ENCODE measurements around the gene ARHGAP26.

Gene ARHGAP26

DNA sequence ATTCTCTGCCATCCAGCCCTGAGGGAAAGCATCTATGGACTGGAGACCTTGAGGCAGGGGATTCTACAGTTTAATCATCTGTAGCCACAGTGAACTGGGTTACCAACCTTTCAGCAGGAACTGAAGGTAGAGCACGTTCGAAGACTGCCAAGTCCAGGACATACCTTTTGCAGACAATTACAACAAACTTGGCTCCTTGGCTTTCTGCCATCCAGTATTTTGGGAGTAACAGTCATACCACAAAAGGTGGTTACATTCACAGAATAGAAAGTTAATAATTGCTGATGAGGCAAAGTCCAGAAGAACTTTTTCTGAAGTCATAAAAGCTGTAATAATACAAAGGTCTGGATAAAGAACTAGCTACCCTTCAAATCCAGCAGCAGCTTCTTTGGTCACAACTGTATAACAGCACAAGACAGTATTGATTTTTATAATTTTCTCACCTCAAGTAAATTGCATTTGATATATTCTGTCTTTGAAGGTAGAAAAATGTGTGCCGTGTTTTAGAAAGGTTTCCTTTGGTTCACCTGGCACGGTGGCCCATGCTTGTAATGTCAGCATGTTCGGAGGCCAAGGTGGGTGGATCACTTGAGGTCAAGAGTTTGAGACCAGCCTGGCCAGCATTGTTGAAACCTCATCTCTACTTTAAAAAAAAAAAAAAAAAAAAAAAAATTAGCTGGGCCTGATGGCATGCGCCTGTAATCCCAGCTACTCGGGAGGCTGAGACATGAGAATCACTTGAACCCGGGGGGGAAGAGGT lies 396.7 kb downstream of the ARHGAP26 start:
- peak; percentile 41 for DNase-seq (ENCODE audit: low spot score)

DNA sequence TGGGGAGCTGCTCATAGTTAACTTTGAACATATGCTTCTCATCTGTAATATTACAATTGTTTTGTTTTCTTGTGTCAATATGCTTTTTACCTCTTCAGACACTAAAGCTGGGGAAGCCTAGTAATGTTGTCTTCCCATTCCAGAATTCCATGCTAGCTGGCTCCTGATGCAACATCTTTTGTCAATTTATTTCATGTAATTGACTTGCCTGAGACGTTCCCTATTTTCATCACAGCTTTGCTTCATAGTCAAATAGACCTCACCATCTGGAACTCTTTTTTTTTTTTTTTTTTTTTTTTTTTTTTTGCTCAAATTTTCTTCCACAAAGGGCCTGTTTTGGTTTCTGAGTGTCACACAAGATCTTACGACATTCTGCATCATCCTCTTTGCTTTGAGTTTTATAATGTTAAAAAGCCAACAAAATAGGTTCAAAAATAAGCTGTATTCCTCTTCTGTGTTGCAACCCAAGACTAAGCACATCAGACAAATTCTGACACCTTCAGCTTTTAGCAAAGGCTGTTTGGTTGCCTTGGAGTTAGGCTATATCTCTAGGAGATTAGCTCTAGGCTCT lies 398.1 kb downstream of the ARHGAP26 start:
- no peak for DNase-seq (ENCODE audit: low spot score)

DNA sequence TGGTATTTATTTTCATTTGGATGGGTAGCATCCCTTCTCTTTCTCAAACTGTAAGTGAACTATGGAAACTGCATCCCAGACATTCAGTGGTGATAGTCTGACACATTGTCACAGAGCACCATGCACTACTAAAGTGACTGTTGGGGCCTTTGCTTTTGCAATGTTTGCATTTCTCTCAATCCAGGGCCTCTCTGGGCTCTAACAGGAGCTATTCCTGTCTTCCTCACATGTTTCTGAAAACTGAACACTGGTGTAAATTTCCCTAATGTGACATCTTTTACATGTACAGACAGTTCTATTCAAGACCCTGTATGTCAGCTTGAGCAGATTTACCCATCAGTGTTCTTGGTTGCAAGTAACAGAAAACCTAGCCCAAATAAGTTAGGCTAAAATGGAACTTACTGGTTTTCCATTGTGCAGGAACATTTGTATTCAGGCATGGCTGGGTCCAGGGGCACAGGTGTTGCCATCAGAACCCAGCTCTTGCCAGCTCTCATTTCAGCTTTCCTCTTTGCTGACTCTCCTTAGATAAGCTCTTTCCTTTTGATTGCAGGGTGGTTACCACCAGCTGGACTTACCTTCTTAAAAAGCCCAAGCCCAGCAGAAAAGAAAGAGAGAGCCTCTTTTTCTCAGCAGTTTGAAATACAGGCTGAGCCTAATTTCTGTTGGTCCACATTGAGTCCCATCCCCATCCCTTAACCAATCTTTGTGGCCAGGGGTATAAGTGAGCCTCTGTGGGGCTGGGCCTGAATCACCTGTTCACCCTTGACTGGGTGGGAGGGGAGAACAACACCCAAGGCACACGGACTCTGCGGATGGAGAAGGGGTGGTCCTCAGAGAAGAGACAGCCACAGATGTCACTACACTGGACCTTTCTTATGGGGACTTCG lies 399.0 kb downstream of the ARHGAP26 start:
- no peak for DNase-seq (ENCODE audit: low spot score)

DNA sequence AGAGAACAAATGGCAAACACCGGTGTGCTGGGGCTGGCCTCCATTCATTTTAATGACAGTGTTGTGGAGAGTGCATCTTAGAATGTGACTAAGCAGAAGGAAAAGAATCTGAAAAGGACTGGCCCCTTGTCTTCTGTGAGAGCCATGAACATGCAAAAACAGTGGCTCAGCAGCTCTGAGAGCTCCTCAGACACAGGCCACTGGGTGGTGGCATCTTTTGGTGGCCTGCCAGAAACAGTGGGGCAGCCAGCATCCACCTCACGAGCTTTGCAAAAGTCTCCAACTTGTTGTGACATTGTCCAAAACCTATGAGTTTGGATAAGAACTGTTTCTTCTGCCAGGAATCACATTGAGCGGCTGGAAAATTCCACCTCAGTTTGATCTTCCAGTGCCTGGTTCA lies 399.9 kb downstream of the ARHGAP26 start:
- no peak for DNase-seq (ENCODE audit: low spot score)

DNA sequence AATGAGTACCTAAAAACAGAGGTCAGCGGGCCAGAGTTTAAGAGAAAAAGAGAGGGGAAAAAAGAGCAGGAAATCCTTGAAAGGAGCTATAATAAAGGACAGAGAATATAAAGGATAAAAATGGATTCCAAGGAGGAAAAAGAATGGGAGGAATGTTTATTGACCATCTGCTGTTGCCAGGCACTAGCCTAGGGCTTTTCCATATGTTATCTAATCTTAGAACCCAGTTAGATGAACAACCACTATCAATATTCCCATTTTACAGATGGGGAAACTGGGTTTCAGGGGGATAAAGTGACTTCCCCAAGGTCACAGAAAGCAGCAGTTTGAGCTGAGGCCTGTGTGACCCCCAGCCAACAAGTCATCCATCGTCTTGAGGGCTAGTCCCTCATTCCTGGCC lies 400.8 kb downstream of the ARHGAP26 start:
- DNase-seq (ENCODE audit: low spot score), result no peak

DNA sequence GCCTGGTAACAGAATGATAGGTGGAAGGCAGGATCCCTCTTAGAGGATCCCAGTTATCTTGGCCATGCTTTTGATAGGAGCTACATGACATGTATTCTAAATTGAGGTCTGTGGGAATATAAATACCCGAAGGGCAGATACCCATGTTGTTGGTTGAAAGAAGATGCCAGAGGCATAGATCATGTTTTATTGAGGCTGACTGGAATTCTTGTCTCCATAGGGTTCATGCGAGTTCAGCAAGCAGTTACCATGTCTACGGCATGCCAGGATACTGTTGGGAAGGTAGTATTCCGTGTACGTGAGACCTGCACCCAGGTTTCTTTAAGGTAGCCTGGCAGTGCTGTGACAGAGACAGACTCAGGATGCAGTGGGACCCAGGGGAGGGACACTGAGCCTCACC lies 402.6 kb downstream of the ARHGAP26 start:
- DNase-seq (ENCODE audit: low spot score), result no peak

DNA sequence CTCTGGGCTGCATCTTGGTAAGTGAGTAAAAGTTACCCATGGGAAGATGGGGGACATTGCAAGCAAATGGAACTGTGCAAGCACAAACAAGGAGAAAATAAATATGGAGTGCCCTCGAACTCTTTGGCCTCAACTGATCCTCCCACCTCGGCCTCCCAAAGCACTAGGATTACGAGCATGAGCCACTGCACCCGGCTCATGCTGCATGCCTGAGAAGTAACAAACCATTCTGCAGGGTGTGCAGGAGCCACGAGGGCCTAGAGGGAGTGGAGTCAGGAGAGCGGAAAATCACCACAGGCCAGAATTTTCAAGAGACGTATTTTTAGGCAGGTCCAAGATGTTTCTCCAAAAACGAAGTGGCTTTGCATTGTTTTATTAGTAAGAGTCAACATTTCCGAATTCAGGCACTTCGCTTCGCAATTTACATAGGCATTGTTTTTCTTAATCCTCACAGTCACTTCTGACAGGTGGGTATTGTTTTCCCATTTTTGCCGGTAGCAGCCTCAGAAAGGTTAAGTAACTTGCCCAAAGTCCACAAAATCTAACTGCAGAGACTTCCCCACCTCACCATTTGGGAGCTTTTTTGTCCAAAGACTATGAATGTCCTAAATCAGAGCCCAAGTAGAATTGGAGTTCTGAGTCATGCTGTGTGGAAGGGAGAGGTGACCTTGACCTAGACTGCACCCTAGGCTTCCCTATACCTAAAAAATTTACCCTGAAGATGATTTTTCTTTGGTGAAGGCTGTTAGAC lies 403.1 kb downstream of the ARHGAP26 start:
- no peak for DNase-seq (ENCODE audit: low spot score)

DNA sequence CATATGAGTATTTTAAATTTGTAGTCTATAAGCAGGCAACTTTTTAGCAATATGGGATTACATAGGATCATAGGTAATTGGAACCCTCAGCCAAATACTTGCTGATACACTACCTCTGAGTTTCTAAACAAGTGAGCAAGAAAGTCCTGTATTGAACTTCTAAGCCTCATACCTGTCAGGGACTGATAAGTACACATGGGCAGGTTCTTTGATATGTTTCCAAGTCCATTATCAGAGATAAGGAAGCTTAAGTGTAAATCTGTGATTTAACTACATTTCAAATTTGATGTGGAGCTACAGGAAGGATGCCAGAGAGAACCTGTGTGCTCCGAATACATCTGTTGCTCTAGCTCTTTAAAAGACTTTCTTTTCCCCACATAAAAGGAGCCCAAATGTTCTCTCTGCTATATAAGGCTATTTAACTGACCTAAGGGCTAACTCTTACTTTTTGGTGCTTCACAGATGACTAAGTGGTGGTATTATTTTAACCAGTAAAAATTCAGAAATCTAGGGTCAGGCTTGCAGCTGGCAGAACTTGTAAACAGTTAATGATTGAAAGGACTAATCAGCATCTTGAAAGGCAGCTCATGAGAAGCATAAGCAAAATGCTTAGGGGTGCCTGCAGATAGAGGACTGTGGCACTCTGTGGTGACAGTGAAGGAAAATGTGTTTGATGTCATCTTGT lies 404.7 kb downstream of the ARHGAP26 start:
- no peak for DNase-seq (ENCODE audit: low spot score)

DNA sequence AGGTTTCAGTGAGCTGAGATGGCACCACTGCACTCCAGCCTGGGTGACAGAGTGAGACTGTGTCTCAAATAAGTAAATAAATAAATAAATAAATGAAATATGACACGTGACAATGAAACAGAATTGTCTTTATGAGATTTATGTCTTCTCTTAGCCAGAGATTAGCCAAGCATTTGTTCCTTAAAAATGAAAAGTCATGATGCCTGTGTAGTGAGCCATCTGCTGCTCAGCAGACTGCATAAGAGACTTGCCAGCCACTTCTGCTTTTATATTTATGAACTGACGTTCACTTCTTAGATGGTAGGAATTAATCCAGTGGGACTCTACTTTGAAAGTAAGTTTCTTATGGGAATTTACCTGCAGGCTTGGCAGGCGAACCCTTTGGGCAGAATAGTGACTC lies 405.9 kb downstream of the ARHGAP26 start:
- no peak for DNase-seq (ENCODE audit: low spot score)

DNA sequence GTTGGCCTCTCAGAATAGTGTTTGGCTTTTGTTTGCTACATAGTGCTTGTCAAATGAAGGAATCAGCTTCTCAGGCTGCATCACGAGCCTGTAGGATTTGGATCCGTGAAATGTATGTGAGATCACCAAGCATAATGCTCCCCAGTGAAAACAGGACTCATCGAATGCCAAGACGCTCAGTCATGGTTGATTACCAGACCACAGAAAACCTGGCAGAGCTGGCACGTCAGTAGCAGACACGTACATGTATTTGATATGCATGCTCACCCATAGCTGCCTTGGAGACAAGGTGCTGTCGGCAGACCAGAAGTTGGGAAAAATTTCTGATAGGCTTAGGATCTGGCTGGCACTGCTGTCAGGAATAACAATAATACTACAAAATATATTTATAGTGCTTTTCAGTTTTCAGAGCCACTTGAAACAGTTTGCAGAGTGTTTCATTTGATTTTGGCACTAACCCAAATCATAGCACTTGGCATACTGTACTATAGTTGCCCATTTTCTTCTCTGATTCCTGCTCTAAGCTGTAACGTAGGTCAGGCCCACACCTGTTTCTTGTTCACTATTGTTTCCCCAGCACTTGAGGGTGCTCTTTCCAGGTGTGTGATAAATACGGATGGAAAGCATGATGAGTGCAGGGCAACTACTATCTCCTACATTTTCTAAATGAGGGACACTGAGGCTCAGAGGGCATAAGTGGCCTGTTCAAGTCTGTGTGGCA lies 407.2 kb downstream of the ARHGAP26 start:
- no peak for DNase-seq (ENCODE audit: low spot score)

DNA sequence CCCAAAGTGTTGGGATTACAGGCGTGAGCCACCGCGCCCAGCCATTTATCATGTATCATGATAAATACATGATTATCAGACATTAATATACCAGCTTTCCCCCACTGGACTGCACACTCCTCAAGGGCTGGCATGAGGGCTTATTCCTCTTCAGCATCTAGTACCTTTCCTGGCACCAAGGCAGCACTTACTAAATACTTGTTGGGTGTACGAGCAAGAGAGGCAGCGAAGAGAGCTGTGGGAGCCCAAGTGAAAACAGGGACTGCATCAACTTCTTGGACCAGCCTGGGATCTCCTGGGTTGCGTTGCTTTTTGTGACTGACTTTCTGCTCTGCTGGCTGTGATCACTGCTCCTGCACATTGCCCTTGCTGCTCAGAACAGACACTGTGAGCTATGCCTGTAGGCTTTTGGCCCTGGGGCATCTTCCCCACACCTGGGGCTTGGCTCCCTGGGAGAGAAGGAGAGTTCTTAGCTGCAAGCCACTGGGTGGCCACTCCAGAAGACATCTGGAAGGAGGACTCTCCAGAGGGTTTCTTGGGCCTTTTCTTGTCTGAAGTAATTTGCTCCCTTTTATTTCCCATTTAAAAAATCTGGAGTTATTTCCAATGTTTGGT lies 409.1 kb downstream of the ARHGAP26 start:
- DNase-seq (ENCODE audit: low spot score), result no peak

DNA sequence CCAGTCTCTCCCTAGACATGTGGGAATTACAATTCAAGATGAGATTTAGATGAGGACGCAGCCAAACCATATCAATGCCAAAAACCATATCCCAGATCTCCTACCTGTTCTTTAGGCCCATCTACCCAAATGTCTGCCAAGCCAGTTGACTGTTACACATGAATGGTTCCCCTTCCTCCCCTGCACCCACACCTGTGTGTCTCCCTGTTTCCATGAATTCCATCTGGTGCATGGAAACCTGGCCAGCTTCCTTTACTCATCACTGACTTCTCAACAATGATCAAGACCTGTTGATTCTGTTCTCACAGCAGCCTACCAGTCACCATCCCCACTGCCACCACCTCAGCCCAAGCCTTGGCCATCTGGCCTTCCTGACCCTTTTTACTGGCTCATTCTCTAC lies 410.6 kb downstream of the ARHGAP26 start:
- DNase-seq (ENCODE audit: low spot score), result no peak

DNA sequence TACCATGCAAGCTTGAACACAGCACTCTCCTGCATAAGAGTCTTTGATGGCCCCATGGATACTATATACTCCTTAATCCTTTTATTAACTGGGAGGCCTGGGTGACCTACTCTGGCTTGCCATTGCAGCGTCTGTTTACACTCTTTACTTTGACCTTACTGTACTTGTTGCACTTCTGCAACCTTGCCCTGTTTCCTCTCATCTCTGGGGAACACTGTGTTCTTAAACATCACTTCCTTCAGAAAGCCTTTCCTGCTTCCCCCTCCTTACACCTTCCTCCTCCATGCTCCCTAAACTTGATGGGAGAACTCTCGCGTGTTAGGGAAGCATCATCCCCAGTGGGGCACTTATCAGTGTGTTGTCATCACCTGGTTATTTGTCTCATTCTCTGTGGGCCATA lies 411.0 kb downstream of the ARHGAP26 start:
- no peak for DNase-seq (ENCODE audit: low spot score)

DNA sequence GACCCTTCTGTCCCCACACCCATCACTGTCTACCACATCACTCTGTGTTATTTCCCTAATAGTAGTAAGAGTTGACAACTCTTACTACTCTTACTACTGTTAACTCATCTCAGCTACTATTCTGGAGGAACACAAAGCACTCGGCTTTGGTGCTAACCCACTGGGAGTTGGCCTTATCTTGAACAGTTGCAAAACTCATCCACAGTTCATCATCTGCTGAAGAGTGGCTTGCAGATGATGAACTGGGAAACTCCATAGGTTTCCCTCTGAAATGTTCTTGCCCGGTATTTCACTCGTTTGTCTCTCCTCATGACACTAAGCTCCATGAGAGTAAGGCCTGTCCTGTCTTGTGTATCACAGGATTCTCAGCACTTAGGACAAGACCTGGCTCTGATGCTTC lies 411.9 kb downstream of the ARHGAP26 start:
- no peak for DNase-seq (ENCODE audit: low spot score)

DNA sequence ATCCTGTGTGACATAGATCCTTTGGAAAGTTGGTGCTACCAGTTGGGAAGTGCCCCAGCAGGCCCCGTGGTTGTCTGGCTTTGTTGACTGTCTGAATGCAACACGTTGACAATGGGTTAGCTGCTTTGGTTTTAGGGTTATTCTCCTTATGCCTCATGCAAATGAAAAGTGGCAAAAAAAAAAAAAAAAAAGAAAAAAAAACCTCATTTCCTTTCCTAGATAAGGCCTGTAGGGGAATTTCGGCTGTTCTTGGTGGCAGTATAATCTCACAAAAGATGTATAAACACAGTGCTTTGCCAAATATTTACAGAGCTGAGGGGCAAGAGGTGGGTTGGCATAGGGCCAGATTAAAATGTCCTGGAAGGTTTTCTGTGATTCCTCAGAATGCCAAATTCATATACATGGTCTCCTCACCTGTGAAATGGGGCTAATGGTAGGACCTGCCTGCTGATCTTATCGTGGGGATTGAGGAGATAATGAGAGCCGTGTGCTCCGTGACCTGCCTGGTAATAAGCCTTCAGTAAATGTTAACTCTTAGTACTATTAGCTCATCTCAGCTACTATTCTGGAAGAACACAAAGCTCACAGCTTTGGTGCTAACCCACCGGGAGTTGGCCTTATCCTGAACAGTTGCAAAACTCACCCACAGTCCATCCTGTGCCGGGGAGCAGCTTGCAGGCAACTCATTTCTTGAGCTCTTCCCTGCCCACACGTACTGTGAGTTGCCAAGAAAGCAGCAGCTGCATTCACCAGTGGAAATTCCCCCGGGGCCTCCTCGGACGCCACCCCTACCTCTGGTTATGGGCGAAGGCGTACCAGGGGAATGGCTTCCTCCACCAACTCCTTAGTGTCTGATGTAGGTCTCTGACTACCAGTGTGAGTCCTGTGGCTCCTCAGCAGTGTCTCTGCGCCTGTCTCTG lies 413.0 kb downstream of the ARHGAP26 start:
- DNase-seq (ENCODE audit: low spot score), result no peak

DNA sequence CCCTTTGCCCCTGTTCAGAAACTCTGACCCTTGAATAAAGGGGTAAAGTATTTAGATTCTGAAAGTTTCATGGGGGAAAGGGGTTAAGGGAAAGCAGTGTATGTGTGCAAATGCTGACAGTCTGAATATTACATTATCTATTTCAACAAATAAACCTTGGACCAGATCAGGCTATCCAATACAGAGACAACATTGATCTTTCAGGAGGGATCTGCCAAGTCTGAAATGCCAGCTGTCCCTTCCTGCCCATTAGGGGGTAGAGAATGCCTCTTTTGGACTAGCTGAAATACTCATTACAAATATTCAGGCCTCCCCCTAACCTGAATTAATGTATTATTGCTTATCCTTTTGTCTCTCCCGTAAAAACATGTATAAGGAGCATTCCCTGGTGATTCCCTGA lies 413.8 kb downstream of the ARHGAP26 start:
- no peak for DNase-seq (ENCODE audit: low spot score)

DNA sequence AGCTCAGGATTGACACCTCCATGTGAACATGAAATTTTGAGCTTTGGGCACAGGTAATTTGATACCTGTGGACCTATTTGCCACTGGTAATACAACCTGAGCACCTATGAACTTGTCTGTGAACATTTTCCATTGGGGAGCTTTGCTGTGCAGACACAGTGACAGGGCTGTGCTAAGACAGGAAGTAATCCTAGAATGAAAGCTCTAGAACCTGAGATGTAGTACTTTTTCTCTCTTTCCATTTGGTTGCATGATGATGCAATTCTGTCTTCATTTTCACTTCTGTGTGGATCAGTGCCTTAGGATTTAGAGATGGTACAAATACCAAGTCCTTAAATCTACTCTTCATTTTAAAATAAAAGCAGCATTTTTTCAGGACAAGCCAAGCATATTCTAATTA lies 416.4 kb downstream of the ARHGAP26 start:
- no peak for DNase-seq (ENCODE audit: low spot score)

DNA sequence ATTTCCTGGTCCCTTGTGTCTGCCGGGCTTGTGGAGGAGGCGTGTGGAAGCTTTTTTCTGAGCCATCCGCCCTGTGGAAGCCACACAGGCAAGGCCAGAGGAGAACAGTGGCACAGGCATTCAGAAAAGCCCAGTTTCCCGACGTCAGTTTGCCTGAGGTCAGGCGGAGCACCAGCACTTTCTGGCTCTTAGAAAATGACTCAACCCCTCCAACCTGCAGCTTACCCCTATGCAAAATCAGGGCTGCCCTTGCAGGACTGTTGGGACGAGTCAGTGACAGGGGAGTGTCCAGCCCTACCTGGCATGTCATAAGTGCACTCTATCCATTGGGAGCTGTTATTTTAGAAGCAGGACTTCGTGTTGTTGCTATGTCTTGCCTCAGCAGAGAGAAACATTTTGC lies 417.3 kb downstream of the ARHGAP26 start:
- DNase-seq (ENCODE audit: low spot score), result no peak

DNA sequence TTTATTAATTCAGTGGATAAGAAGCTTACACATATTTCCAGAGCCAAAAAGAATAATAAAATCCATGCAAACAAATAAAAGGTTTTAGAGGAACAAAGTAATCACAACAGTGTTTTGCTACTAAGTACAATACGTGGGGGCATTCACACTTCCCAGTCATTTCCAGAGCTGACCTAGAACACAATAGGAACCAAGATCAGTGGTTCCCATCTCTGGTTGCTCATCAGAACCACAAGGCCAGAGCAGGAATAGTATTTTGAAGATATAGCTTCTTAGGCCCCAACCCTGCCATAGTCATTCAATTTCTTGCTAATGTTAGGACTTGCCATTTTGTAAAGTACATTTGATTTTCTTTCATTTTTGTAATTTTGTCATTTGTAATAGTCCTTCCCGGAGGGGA lies 417.9 kb downstream of the ARHGAP26 start:
- no peak for DNase-seq (ENCODE audit: low spot score)

DNA sequence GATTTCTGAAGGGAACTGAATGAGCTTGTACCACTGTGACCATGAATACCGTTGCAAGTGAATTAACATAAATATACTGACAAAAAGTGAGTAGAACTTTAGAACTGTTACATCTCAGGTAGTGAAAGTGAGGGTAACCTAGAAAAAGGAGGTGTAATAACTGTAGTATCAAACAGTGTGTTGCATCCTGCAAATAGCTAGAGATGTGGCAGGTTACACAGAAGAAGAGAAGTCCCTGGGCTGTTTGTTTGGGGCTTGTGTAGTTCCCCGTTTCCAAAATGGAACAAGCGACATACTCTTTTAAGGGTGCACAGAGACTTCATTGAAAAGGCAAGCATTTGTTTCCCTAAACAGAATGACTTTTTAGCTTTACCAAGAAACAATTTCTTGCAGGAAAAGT lies 418.5 kb downstream of the ARHGAP26 start:
- DNase-seq (ENCODE audit: low spot score), result no peak

Measured in LoVo (cell line).